CD4-positive, alpha-beta T cell treated with Interferon alpha-2 for 1 hour (primary cell): ENCODE measurements around the gene ZBTB7B.

Source experiments
- DNase-seq, 2 donors: peaks; one replicate each; pipeline ENCODE4 v3.0.0-alpha.2; 2020 to 2022

ZBTB7B gene

GRCh38 chr1:155002464-155003226 lies at the start of gene ZBTB7B:
ZBTB7B (plus strand) TSS chr1:155002802; CDS start chr1:155014661, 11,859 bp downstream.
- DNase-seq, result no peak

GRCh38 chr1:154953611-154954038 lies 49.0 kb upstream of the ZBTB7B start:
- peak in 1 of 2 donors; percentile 22 for DNase-seq

GRCh38 chr1:154954541-154954940 lies 48.1 kb upstream of the ZBTB7B start:
- no peak for DNase-seq

GRCh38 chr1:154955039-154955717 lies 47.4 kb upstream of the ZBTB7B start:
- DNase-seq, result peak; percentile 97 to 98

GRCh38 chr1:154955718-154956543 lies 46.7 kb upstream of the ZBTB7B start, which contains the start of gene PBXIP1:
PBXIP1 (minus strand) TSS chr1:154956099; CDS start chr1:154953721, 2,378 bp downstream.
- DNase-seq, result peak; percentile 92 to 96

GRCh38 chr1:154956544-154956941 lies 46.1 kb upstream of the ZBTB7B start:
- no peak for DNase-seq

GRCh38 chr1:154957091-154957657 lies 45.4 kb upstream of the ZBTB7B start:
- DNase-seq, result no peak

GRCh38 chr1:154958036-154958435 lies 44.6 kb upstream of the ZBTB7B start:
- DNase-seq, result no peak

GRCh38 chr1:154958681-154959425 lies 43.7 kb upstream of the ZBTB7B start:
- DNase-seq, result no peak

- DNase-seq, result no peak
These were observed 43.2 kb upstream of the ZBTB7B start for GRCh38 chr1:154959426-154959780.

GRCh38 chr1:154960446-154961136 lies 42.0 kb upstream of the ZBTB7B start:
- DNase-seq, result peak in 1 of 2 donors; percentile 27

- peak; percentile 73 to 85 for DNase-seq
These were observed 41.1 kb upstream of the ZBTB7B start, which contains the start of gene PYGO2 for GRCh38 chr1:154961207-154962155. PYGO2 (minus strand) TSS chr1:154961782; CDS start chr1:154961576, 206 bp downstream.

GRCh38 chr1:154962156-154962749 lies 40.3 kb upstream of the ZBTB7B start:
- no peak for DNase-seq

- DNase-seq, result no peak
These were observed 39.7 kb upstream of the ZBTB7B start for GRCh38 chr1:154962795-154963330.

GRCh38 chr1:154963643-154964042 lies 39.0 kb upstream of the ZBTB7B start:
- DNase-seq, result no peak

- DNase-seq, result no peak
These were observed 38.2 kb upstream of the ZBTB7B start for GRCh38 chr1:154964359-154964758.

- DNase-seq, result no peak
These were observed 36.5 kb upstream of the ZBTB7B start for GRCh38 chr1:154966111-154966510.

- no peak for DNase-seq
These were observed 35.2 kb upstream of the ZBTB7B start for GRCh38 chr1:154967331-154967950.

GRCh38 chr1:154968731-154969130 lies 33.9 kb upstream of the ZBTB7B start:
- DNase-seq, result no peak
